ENCODE data around the gene NXNL1.
A peak's percentile ranks its signal among the peaks of the same experiment; 100 is the strongest.

The NXNL1 gene

GRCh38 chr19:17473041-17473440 lies 12.3 kb upstream of the NXNL1 start:
- Histone ChIP-seq H3K4me1 (ENCODE audit: control insufficient read depth, low read length) (peaks cover 23% of the 10 kb centered on the region), H3K9me3 (ENCODE audit: control insufficient read depth, insufficient read depth, low read length) (no peaks in the 10 kb centered on the region), H3K9me2 (replicated peaks; ENCODE audit: control insufficient read depth, low read length) (no peaks in the 10 kb centered on the region), H3K79me2 (ENCODE audit: control insufficient read depth, low read length) (no peaks in the 10 kb centered on the region), H3K4me3 (ENCODE audit: low read length) (no peak overlapping the region), H3F3A (ENCODE audit: control insufficient read depth, insufficient read depth) (no peaks in the 10 kb centered on the region; the same call in 1 of the 2 replicates), H4K20me1 (ENCODE audit: control insufficient read depth, insufficient read depth, low read depth, low read length) (no peaks in the 10 kb centered on the region), H3K27me3 (ENCODE audit: control insufficient read depth, low read length) (peaks cover 16% of the 10 kb centered on the region), H3K36me3 (ENCODE audit: control insufficient read depth, low read length) (no peaks in the 10 kb centered on the region), H3K4me2 (ENCODE audit: low read length) (no peak overlapping the region), H3K27ac (ENCODE audit: low read depth, low read length) (no peak overlapping the region)
- TF ChIP-seq EZH2phosphoT487 (IDR thresholded peaks at IDR 0.05; ENCODE audit: borderline replicate concordance, low read length): no peak
- TF ChIP-seq, protein P1, sequence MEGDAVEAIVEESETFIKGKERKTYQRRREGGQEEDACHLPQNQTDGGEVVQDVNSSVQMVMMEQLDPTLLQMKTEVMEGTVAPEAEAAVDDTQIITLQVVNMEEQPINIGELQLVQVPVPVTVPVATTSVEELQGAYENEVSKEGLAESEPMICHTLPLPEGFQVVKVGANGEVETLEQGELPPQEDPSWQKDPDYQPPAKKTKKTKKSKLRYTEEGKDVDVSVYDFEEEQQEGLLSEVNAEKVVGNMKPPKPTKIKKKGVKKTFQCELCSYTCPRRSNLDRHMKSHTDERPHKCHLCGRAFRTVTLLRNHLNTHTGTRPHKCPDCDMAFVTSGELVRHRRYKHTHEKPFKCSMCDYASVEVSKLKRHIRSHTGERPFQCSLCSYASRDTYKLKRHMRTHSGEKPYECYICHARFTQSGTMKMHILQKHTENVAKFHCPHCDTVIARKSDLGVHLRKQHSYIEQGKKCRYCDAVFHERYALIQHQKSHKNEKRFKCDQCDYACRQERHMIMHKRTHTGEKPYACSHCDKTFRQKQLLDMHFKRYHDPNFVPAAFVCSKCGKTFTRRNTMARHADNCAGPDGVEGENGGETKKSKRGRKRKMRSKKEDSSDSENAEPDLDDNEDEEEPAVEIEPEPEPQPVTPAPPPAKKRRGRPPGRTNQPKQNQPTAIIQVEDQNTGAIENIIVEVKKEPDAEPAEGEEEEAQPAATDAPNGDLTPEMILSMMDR (IDR thresholded peaks at IDR 0.05; ENCODE audit: low read depth, low read length, poor library complexity, severe bottlenecking): no peak

- no peak for TF ChIP-seq EZH2phosphoT487 (IDR thresholded peaks at IDR 0.05; ENCODE audit: borderline replicate concordance, low read length)
- TF ChIP-seq, protein P1 (IDR thresholded peaks at IDR 0.05; ENCODE audit: low read depth, low read length, poor library complexity, severe bottlenecking): no peak
- Histone ChIP-seq H3K36me3 (ENCODE audit: control insufficient read depth, low read length) (no peaks in the 10 kb centered on the region), H3F3A (ENCODE audit: control insufficient read depth, insufficient read depth) (peaks cover 2% of the 10 kb centered on the region; the same call in 1 of the 2 replicates), H3K4me3 (ENCODE audit: low read length) (peak overlapping the region; percentile 93; the same call in 1 of the 2 replicates), H3K27me3 (ENCODE audit: control insufficient read depth, low read length) (peaks cover 16% of the 10 kb centered on the region), H3K4me1 (ENCODE audit: control insufficient read depth, low read length) (peaks cover 30% of the 10 kb centered on the region), H3K27ac (ENCODE audit: low read depth, low read length) (no peak overlapping the region), H3K4me2 (ENCODE audit: low read length) (peak overlapping the region; percentile 97), H3K9me2 (replicated peaks; ENCODE audit: control insufficient read depth, low read length) (no peaks in the 10 kb centered on the region), H3K79me2 (ENCODE audit: control insufficient read depth, low read length) (no peaks in the 10 kb centered on the region), H4K20me1 (ENCODE audit: control insufficient read depth, insufficient read depth, low read depth, low read length) (no peaks in the 10 kb centered on the region), H3K9me3 (ENCODE audit: control insufficient read depth, insufficient read depth, low read length) (no peaks in the 10 kb centered on the region)
Measured at GRCh38 chr19:17471410-17472125, 10.8 kb upstream of the NXNL1 start.

DNA sequence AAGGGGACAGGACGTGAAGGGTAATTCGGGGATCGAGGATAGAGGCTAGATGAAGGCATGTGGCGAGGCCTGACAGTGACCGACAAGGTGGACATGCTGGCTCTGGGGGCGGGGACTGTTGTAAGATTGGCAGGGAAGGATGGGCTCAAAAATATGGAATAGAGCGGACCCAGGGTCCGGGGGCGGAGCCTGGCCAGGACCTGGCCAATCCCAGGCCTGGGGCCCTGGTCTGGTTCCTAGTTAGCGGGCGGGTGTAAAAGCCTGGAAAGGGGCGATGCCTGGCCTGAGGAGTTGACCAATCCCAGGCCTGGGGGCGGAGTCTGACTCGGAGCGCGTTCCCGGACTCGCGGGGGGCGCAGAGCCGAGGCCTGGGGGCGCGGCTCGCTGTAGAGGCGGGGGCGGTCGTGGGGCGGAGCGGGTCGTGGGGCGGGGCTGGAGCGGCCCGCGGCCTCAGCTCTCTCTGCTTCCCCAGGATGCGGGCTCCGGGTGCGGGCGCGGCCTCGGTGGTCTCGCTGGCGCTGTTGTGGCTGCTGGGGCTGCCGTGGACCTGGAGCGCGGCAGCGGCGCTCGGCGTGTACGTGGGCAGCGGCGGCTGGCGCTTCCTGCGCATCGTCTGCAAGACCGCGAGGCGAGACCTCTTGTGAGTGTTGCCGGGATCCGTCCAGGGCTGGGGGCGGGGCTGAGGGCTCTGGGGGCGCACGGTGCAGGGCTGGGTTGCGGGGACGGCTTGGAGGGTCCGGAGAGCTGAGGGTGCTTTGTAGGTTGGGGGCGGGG lies 9.5 kb upstream of the NXNL1 start, which contains the start of gene SLC27A1:
Gene SLC27A1 (plus strand): TSS at position 457 of the 774 bp plus-strand sequence. CDS start 17 bp downstream, at position 474.
- H3K27ac ChIP-seq (ENCODE audit: low read depth, low read length): no peak within 1 kb of the TSS
- H3K9me2 ChIP-seq (replicated peaks; ENCODE audit: control insufficient read depth, low read length): no peaks in the 10 kb centered on the region
- H4K20me1 ChIP-seq (ENCODE audit: control insufficient read depth, insufficient read depth, low read depth, low read length): no peaks in the 10 kb centered on the region
- H3K4me3 ChIP-seq (ENCODE audit: low read length): peak within 1 kb of the TSS; percentile 93
- H3K79me2 ChIP-seq (ENCODE audit: control insufficient read depth, low read length): no peaks in the 10 kb centered on the region
- H3K27me3 ChIP-seq (ENCODE audit: control insufficient read depth, low read length): peaks cover 16% of the 10 kb centered on the region
- peaks cover 3% of the 10 kb centered on the region; the same call in 1 of the 2 replicates for H3F3A ChIP-seq (ENCODE audit: control insufficient read depth, insufficient read depth)
- H3K36me3 ChIP-seq (ENCODE audit: control insufficient read depth, low read length): no peaks in the 10 kb centered on the region
- peak within 1 kb of the TSS; percentile 97 for H3K4me2 ChIP-seq (ENCODE audit: low read length)
- H3K4me1 ChIP-seq (ENCODE audit: control insufficient read depth, low read length): peaks cover 34% of the 10 kb centered on the region
- H3K9me3 ChIP-seq (ENCODE audit: control insufficient read depth, insufficient read depth, low read length): no peaks in the 10 kb centered on the region
- TF ChIP-seq EZH2phosphoT487 (IDR thresholded peaks at IDR 0.05; ENCODE audit: borderline replicate concordance, low read length): no peak
- TF ChIP-seq, protein P1 (IDR thresholded peaks at IDR 0.05; ENCODE audit: low read depth, low read length, poor library complexity, severe bottlenecking): no peak

Data from DOHH2 (cell line).